ENCODE measurements around the gene TNPO3. TPM values are rescaled to one million over a fixed set of nuclear protein-coding genes. Genes with fewer than 3 reads are reported as not detected.

TNPO3 gene
- total RNA-seq, 2 donors from 2014 or later, result 15.8 to 23.9 TPM

- Histone ChIP-seq H3K4me3 (no peak overlapping the region), H3K9me3 (no peaks in the 10 kb centered on the region), H3K36me3 (replicated peaks in 1 of 2; ENCODE audit: insufficient read depth in 1 of 2, low read depth in 2 of 2) (peaks cover 0 to 26% of the 10 kb centered on the region in 2 donors), H3K4me1 (no peaks in the 10 kb centered on the region), H3K27ac (no peak overlapping the region), H3K27me3 (no peaks in the 10 kb centered on the region)
- ATAC-seq (no peak), DNase-seq (no peak)
- WGBS, 2 donors, result 76 to 89% methylated on average over 4 of the region's 4 CpGs
- intact Hi-C loops (cut with DNase I), result no loop called here
- TF ChIP-seq CTCF (IDR thresholded peaks at IDR 0.05), result no peak
- no peak for TF ChIP-seq POLR2A (IDR thresholded peaks at IDR 0.05)
Observed at GRCh38 chr7:129013048-129013724, 41.7 kb downstream of the TNPO3 start.

- DNase-seq, result no peak
- no peak for ATAC-seq
- Histone ChIP-seq H3K27me3 (no peaks in the 10 kb centered on the region), H3K27ac (no peak overlapping the region), H3K36me3 (replicated peaks in 1 of 2; ENCODE audit: insufficient read depth in 1 of 2, low read depth in 2 of 2) (peaks cover 0 to 26% of the 10 kb centered on the region in 2 donors), H3K9me3 (no peaks in the 10 kb centered on the region), H3K4me3 (no peak overlapping the region), H3K4me1 (no peaks in the 10 kb centered on the region)
- 97 to 100% methylated on average over 1 of the region's 1 CpG for WGBS, 2 donors
- TF ChIP-seq CTCF (IDR thresholded peaks at IDR 0.05), result no peak
- no peak for TF ChIP-seq POLR2A (IDR thresholded peaks at IDR 0.05)
- intact Hi-C loops (cut with DNase I), result no loop called here
Observed at GRCh38 chr7:129012641-129013040, 42.3 kb downstream of the TNPO3 start.

GRCh38 chr7:129010075-129010474 is 44.8 kb downstream of the TNPO3 start:
- intact Hi-C loops (cut with DNase I), result no loop called here
- no peak overlapping the region for H3K4me3 ChIP-seq
- WGBS, 2 donors, result 49 to 66% methylated on average over 3 of the region's 3 CpGs
- no peaks in the 10 kb centered on the region for H3K9me3 ChIP-seq
- no peaks in the 10 kb centered on the region for H3K27me3 ChIP-seq
- no peak for ATAC-seq
- no peak for DNase-seq
- H3K27ac ChIP-seq, result no peak overlapping the region
- H3K36me3 ChIP-seq (replicated peaks in 1 of 2; ENCODE audit: insufficient read depth in 1 of 2, low read depth in 2 of 2), result peaks cover 0 to 21% of the 10 kb centered on the region in 2 donors
- H3K4me1 ChIP-seq, result no peaks in the 10 kb centered on the region
- TF ChIP-seq CTCF (IDR thresholded peaks at IDR 0.05) (no peak), POLR2A (IDR thresholded peaks at IDR 0.05) (no peak)

GRCh38 chr7:129009437-129009836 is 45.5 kb downstream of the TNPO3 start:
- DNase-seq (no peak), ATAC-seq (no peak)
- no peak for TF ChIP-seq POLR2A (IDR thresholded peaks at IDR 0.05)
- no peak for TF ChIP-seq CTCF (IDR thresholded peaks at IDR 0.05)
- H3K36me3 ChIP-seq (replicated peaks in 1 of 2; ENCODE audit: insufficient read depth in 1 of 2, low read depth in 2 of 2), result peaks cover 0 to 17% of the 10 kb centered on the region in 2 donors
- H3K9me3 ChIP-seq, result no peaks in the 10 kb centered on the region
- intact Hi-C loops (cut with DNase I), result no loop called here
- 79 to 88% methylated on average over 3 of the region's 3 CpGs for WGBS, 2 donors
- H3K4me3 ChIP-seq, result no peak overlapping the region
- no peak overlapping the region for H3K27ac ChIP-seq
- H3K4me1 ChIP-seq, result no peaks in the 10 kb centered on the region
- no peaks in the 10 kb centered on the region for H3K27me3 ChIP-seq
